IMR-90 (cell line): ENCODE measurements around the gene CD19. TPM values are rescaled to one million over a fixed set of nuclear protein-coding genes. Genes with fewer than 3 reads are reported as not detected.

ENCODE experiments used
- ATAC-seq: fragments of 200-7000 bp; cut with Tn5 transposase; 2 replicates; pipeline ENCODE4 v1.9.1; 2020; ENCODE audit warnings: low read depth, mild to moderate bottlenecking, moderate library complexity
- BruUV-seq: library from RNA; stranded (reverse); fragments of 400-500 nt; replicated peaks from 2 replicates; lab custom pipeline; 2021; lab: Mats Ljungman, UMichigan
- CTCF ChIA-PET: fragments of 300-600 bp; formaldehyde crosslinking; extraction: SDS; loops from one replicate; lab custom pipeline; 2021; ENCODE audit warnings: antibody characterized with exemption; lab: Yijun Ruan, JAX
- POLR2A ChIA-PET: fragments of 300-600 bp; sonication (Branson Sonifier 250); formaldehyde crosslinking; loops from one replicate; lab custom pipeline; 2022; ENCODE audit warnings: antibody characterized with exemption; ENCODE audit not compliant: unreplicated experiment; lab: Charles Lee
- DNase-seq: peaks from one replicate; pipeline ENCODE4 v3.0.0; 2013
- H2AFZ ChIP-seq: replicated peaks from 2 replicates; pipeline ENCODE3; 2013; ENCODE audit warnings: low read length, mild to moderate bottlenecking; ENCODE audit not compliant: poor library complexity
- H2AK5ac ChIP-seq: 2 replicates; pipeline ENCODE4 v1.6.1; 2013; ENCODE audit warnings: low read depth, low read length, inconsistent platforms
- H2AK9ac ChIP-seq: replicated peaks from 2 replicates; pipeline ENCODE3; 2013; ENCODE audit warnings: mild to moderate bottlenecking, low read depth, low read length, moderate library complexity; ENCODE audit not compliant: poor library complexity
- H2BK120ac ChIP-seq: 2 replicates; pipeline ENCODE4 v1.6.1; 2013; ENCODE audit warnings: low read depth, low read length, inconsistent platforms
- H2BK15ac ChIP-seq: 3 replicates; pipeline ENCODE4 v1.6.1; 2013; ENCODE audit warnings: low read depth, low read length, inconsistent platforms
- H2BK20ac ChIP-seq: 2 replicates; pipeline ENCODE4 v1.6.1; 2013; ENCODE audit warnings: low read depth, mild to moderate bottlenecking, inconsistent platforms, low read length, moderate library complexity
- H2BK5ac ChIP-seq: 2 replicates; pipeline ENCODE4 v1.6.1; 2013; ENCODE audit warnings: mild to moderate bottlenecking, low read depth, low read length, inconsistent platforms; ENCODE audit not compliant: poor library complexity, severe bottlenecking
- H3K14ac ChIP-seq: replicated peaks from 2 replicates; pipeline ENCODE4 v1.6.1; 2013; ENCODE audit warnings: low read depth, low read length, inconsistent platforms
- H3K18ac ChIP-seq: 2 replicates; pipeline ENCODE4 v1.6.1; 2013; ENCODE audit warnings: low read depth, low read length, control low read depth
- H3K23ac ChIP-seq: 2 replicates; pipeline ENCODE4 v1.6.1; 2013; ENCODE audit warnings: low read depth, low read length, inconsistent platforms
- H3K27ac ChIP-seq: 2 replicates; pipeline ENCODE4 v1.5.1; 2013; ENCODE audit warnings: mild to moderate bottlenecking, control low read depth, low read length; ENCODE audit not compliant: insufficient read depth
- H3K27me3 ChIP-seq: 2 replicates; pipeline ENCODE4 v1.6.1; 2013; ENCODE audit warnings: low read length; ENCODE audit not compliant: control insufficient read depth, insufficient read depth
- H3K36me3 ChIP-seq: 2 replicates; pipeline ENCODE4 v1.6.1; 2013; ENCODE audit warnings: low read length, mixed read lengths; ENCODE audit not compliant: control insufficient read depth, insufficient read depth
- H3K4ac ChIP-seq: 2 replicates; pipeline ENCODE4 v1.6.1; 2013; ENCODE audit warnings: low read depth, low read length, inconsistent platforms
- H3K4me1 ChIP-seq: 2 replicates; pipeline ENCODE4 v1.6.1; 2013; ENCODE audit warnings: low read length, mixed read lengths; ENCODE audit not compliant: control insufficient read depth, insufficient read depth
- H3K4me2 ChIP-seq: 2 replicates; pipeline ENCODE4 v1.6.1; 2013; ENCODE audit warnings: low read depth, mild to moderate bottlenecking, control low read depth, low read length, moderate library complexity
- H3K4me3 ChIP-seq: 2 replicates; pipeline ENCODE4 v1.5.1; 2013; ENCODE audit warnings: low read depth, mild to moderate bottlenecking, control low read depth, low read length, moderate library complexity; ENCODE audit not compliant: insufficient read depth
- H3K56ac ChIP-seq: 2 replicates; pipeline ENCODE4 v1.6.1; 2013; ENCODE audit warnings: low read length, inconsistent platforms; ENCODE audit not compliant: insufficient read depth; ENCODE audit errors: extremely low read depth
- H3K79me1 ChIP-seq, 2 experiments: 2 replicates each; pipeline ENCODE4 v1.6.1; 2013; ENCODE audit warnings: low read length in 2 of 2, inconsistent platforms in 1 of 2, low read depth in 1 of 2
- H3K9ac ChIP-seq: 2 replicates; pipeline ENCODE4 v1.6.1; 2013; ENCODE audit warnings: low read depth, low read length, control low read depth
- H3K9me1 ChIP-seq: 2 replicates; pipeline ENCODE4 v1.6.1; 2013; ENCODE audit warnings: low read length, inconsistent platforms; ENCODE audit not compliant: insufficient read depth
- H3K9me3 ChIP-seq: 2 replicates; pipeline ENCODE4 v1.6.1; 2013; ENCODE audit warnings: low read length; ENCODE audit not compliant: control insufficient read depth, insufficient read depth
- H4K20me1 ChIP-seq: 2 replicates; pipeline ENCODE4 v1.6.1; 2013; ENCODE audit warnings: low read length, inconsistent platforms; ENCODE audit not compliant: insufficient read depth
- H4K5ac ChIP-seq: 2 replicates; pipeline ENCODE4 v1.6.1; 2013; ENCODE audit warnings: mild to moderate bottlenecking, low read depth, low read length, control low read depth
- H4K8ac ChIP-seq, 2 experiments: 2 replicates each; pipeline ENCODE4 v1.6.1; 2013; ENCODE audit warnings: low read depth in 2 of 2, low read length in 2 of 2, control low read depth in 1 of 2, inconsistent platforms in 1 of 2
- H4K91ac ChIP-seq: 2 replicates; pipeline ENCODE4 v1.6.1; 2013; ENCODE audit warnings: low read depth, low read length, inconsistent platforms; ENCODE audit not compliant: insufficient read depth
- BHLHE40 ChIP-seq: fragments of 150-350 bp; IDR thresholded peaks from 2 replicates; pipeline ENCODE4 v1.6.1; 2016; ENCODE audit warnings: mild to moderate bottlenecking, low read depth, low read length
- CEBPB ChIP-seq: IDR thresholded peaks from 2 replicates; pipeline ENCODE4 v1.6.1; 2012; ENCODE audit warnings: low read depth, low read length, improper control_type of control experiment
- CHD1 ChIP-seq: IDR thresholded peaks from 2 replicates; pipeline ENCODE4 v1.6.1; 2012; ENCODE audit warnings: low read depth, low read length, improper control_type of control experiment
- FOS ChIP-seq: fragments of 150-350 bp; IDR thresholded peaks from 2 replicates; pipeline ENCODE4 v1.6.1; 2016; ENCODE audit warnings: low read depth, low read length
- MAFK ChIP-seq: IDR thresholded peaks from 2 replicates; pipeline ENCODE4 v1.6.1; 2012; ENCODE audit warnings: low read depth, low read length, improper control_type of control experiment
- MXI1 ChIP-seq: IDR thresholded peaks from 2 replicates; pipeline ENCODE4 v1.6.1; 2012; ENCODE audit warnings: low read depth, mild to moderate bottlenecking, low read length, moderate library complexity, borderline replicate concordance
- NFE2L2 ChIP-seq: fragments of 150-350 bp; IDR thresholded peaks from 2 replicates; pipeline ENCODE4 v1.6.1; 2016; ENCODE audit warnings: low read depth, mild to moderate bottlenecking, low read length
- RAD21 ChIP-seq: IDR thresholded peaks from 2 replicates; pipeline ENCODE4 v1.6.1; 2012; ENCODE audit warnings: low read length, improper control_type of control experiment
- RCOR1 ChIP-seq: IDR thresholded peaks from 2 replicates; pipeline ENCODE4 v1.6.1; 2012; ENCODE audit warnings: mild to moderate bottlenecking, low read length, improper control_type of control experiment; ENCODE audit not compliant: insufficient replicate concordance
- RFX5 ChIP-seq: IDR thresholded peaks from 2 replicates; pipeline ENCODE4 v1.8.0; 2012; ENCODE audit warnings: low read depth, mild to moderate bottlenecking, low read length, moderate library complexity
- SMC3 ChIP-seq: fragments of 150-350 bp; IDR thresholded peaks from 2 replicates; pipeline ENCODE4 v1.6.1; 2016; ENCODE audit warnings: low read depth, mild to moderate bottlenecking, antibody characterized with exemption, low read length, moderate library complexity
- WGBS, 2 experiments: methylation state at CpG; one replicate each; pipeline versions ENCODE4 v1.1.5 to v1.1.7; 2013; ENCODE audit warnings: missing lambda C conversion rate in 2 of 2; ENCODE audit not compliant: insufficient read length in 1 of 2; ENCODE audit errors: extremely low coverage in 2 of 2; 5-methylcytosine and 5-hydroxymethylcytosine counted together
- dilution Hi-C: fragments of 300-500 bp; cut with HindIII; formaldehyde crosslinking; loops from one replicate; pipeline ENCODE4 v1.14.3; 2018; ENCODE audit warnings: low sequenced_read_pairs; ENCODE audit not compliant: unreplicated experiment
- in situ Hi-C: fragments of 300-500 bp; cut with MboI; formaldehyde crosslinking; loops from 3 replicates; pipeline ENCODE4 v1.14.3; 2019; ENCODE audit warnings: low sequenced_read_pairs, inconsistent platforms, mixed read lengths
- intact Hi-C: fragments of 100-400 bp; cut with micrococcal nuclease; formaldehyde crosslinking; loops from 2 replicates; pipeline ENCODE4 v1.10.0; 2022
- polyA plus RNA-seq, 3 experiments: library from polyadenylated mRNA; depleted of rRNA; stranded (reverse); fragments of >200 nt; gene quantifications; 2 replicates each; pipeline ENCODE4 v1.2.3, GENCODE V29; 2012; ENCODE audit warnings: low replicate concordance in 1 of 3
- total RNA-seq: library from RNA; depleted of rRNA; stranded (reverse); fragments of >200 nt; gene quantifications from 2 replicates; pipeline ENCODE4 v1.2.3, GENCODE V29; 2012
- TF ChIP-seq, protein P1 (sequence below): conservative IDR thresholded peaks from 2 replicates; pipeline ENCODE4 v1.5.1; 2012; ENCODE audit warnings: mild to moderate bottlenecking, low read depth, low read length, improper control_type of control experiment
- TF ChIP-seq, protein P2 (sequence below): fragments of 150-350 bp; IDR thresholded peaks from 2 replicates; pipeline ENCODE4 v1.6.1; 2017; ENCODE audit warnings: mild to moderate bottlenecking, antibody characterized with exemption, low read length, low read depth

Gene CD19
- total and polyA plus RNA-seq, 2 of the 4 experiments (the other 2 are of a cell fraction): not detected

- WGBS, 2 experiments: 88% methylated on average over 6 of the region's 24 CpGs; no CpG with 5 or more reads in 1 of the 2 experiments
These were observed 52.9 kb downstream of the CD19 start, which contains the start of gene LAT for GRCh38 chr16:28984619-28985135. LAT (plus strand) TSS chr16:28985052; CDS start chr16:28985418, 366 bp downstream.

More at GRCh38 chr16:28984619-28985135, 52.9 kb downstream of the CD19 start, which contains the start of gene LAT:
- Histone ChIP-seq H2AFZ (no peak within 1 kb of the TSS), H3K27ac (no peak within 1 kb of the TSS), H2BK15ac (no peak within 1 kb of the TSS), H3K56ac (no peak within 1 kb of the TSS), H4K91ac (no peak within 1 kb of the TSS), H4K5ac (no peak within 1 kb of the TSS), H3K23ac (no peak within 1 kb of the TSS), H3K9me3 (peaks cover 5% of the 10 kb centered on the region), H3K18ac (no peak within 1 kb of the TSS), H2AK5ac (no peak within 1 kb of the TSS), H2AK9ac (no peak within 1 kb of the TSS), H2BK120ac (no peak within 1 kb of the TSS), H3K27me3 (no peaks in the 10 kb centered on the region), H4K20me1 (no peaks in the 10 kb centered on the region), H3K14ac (no peak within 1 kb of the TSS), H2BK5ac (no peak within 1 kb of the TSS), H3K36me3 (peaks cover 69% of the 10 kb centered on the region), H3K9ac (no peak within 1 kb of the TSS), H4K8ac (no peak within 1 kb of the TSS), H3K4me3 (no peak within 1 kb of the TSS), H3K4ac (no peak within 1 kb of the TSS), H3K79me1 (peaks cover 0 to 11% of the 10 kb centered on the region in 2 experiments; a peak in 1 of 4 replicates), H3K4me1 (no peaks in the 10 kb centered on the region), H2BK20ac (no peak within 1 kb of the TSS), H3K4me2 (no peak within 1 kb of the TSS), H3K9me1 (no peaks in the 10 kb centered on the region)
- BruUV-seq: no TSS peak
- in situ Hi-C loops: no loop called here
- intact Hi-C loops: no loop called here
- dilution Hi-C loops: no loop called here
- ChIA-PET POLR2A (no interaction called here), CTCF (no interaction called here)
- ATAC-seq: no peak
- no peak for DNase-seq
- TF ChIP-seq BHLHE40 (no peak), CEBPB (no peak), SMC3 (no peak), MXI1 (no peak), RCOR1 (no peak), NFE2L2 (no peak), CHD1 (no peak), MAFK (no peak), RFX5 (no peak), FOS (no peak), RAD21 (no peak)
- TF ChIP-seq, protein P1, sequence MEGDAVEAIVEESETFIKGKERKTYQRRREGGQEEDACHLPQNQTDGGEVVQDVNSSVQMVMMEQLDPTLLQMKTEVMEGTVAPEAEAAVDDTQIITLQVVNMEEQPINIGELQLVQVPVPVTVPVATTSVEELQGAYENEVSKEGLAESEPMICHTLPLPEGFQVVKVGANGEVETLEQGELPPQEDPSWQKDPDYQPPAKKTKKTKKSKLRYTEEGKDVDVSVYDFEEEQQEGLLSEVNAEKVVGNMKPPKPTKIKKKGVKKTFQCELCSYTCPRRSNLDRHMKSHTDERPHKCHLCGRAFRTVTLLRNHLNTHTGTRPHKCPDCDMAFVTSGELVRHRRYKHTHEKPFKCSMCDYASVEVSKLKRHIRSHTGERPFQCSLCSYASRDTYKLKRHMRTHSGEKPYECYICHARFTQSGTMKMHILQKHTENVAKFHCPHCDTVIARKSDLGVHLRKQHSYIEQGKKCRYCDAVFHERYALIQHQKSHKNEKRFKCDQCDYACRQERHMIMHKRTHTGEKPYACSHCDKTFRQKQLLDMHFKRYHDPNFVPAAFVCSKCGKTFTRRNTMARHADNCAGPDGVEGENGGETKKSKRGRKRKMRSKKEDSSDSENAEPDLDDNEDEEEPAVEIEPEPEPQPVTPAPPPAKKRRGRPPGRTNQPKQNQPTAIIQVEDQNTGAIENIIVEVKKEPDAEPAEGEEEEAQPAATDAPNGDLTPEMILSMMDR: no peak
- TF ChIP-seq, protein P2, sequence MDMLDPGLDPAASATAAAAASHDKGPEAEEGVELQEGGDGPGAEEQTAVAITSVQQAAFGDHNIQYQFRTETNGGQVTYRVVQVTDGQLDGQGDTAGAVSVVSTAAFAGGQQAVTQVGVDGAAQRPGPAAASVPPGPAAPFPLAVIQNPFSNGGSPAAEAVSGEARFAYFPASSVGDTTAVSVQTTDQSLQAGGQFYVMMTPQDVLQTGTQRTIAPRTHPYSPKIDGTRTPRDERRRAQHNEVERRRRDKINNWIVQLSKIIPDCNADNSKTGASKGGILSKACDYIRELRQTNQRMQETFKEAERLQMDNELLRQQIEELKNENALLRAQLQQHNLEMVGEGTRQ: no peak
